ENCODE measurements around the gene USP7. TPM values are rescaled to one million over a fixed set of nuclear protein-coding genes. Genes with fewer than 3 reads are reported as not detected.

The USP7 gene
- total RNA-seq, 4 donors from 2014 or later, result 57.9 to 93.6 (median 85.5) TPM

- H3K4me3 ChIP-seq (replicated peaks in 1 of 3), result no peak overlapping the region
Observed at GRCh38 chr16:8905795-8906591, 57.7 kb downstream of the USP7 start.

GRCh38 chr16:8905168-8905762, 58.4 kb downstream of the USP7 start:
- H3K36me3 ChIP-seq, result peaks cover 67 to 82% of the 10 kb centered on the region in 2 donors
- TF ChIP-seq POLR2A (IDR thresholded peaks at IDR 0.05) (no peak), CTCF (IDR thresholded peaks at IDR 0.05) (no peak)
- no peak overlapping the region for H3K27ac ChIP-seq
- no peaks in the 10 kb centered on the region for H3K9me3 ChIP-seq
- no peak overlapping the region for H3K4me3 ChIP-seq (replicated peaks in 1 of 3)
- no peak for DNase-seq
- intact Hi-C loops (cut with DNase I), result no loop called here
- WGBS, 2 donors, result 80 to 86% methylated on average over 13 of the region's 13 CpGs
- H3K4me1 ChIP-seq, result no peaks in the 10 kb centered on the region
- H3K27me3 ChIP-seq, result no peaks in the 10 kb centered on the region

More at GRCh38 chr16:8905795-8906591, 57.7 kb downstream of the USP7 start:
- intact Hi-C loops (cut with DNase I), result no loop called here
- Histone ChIP-seq H3K36me3 (peaks cover 65 to 77% of the 10 kb centered on the region in 2 donors), H3K27ac (no peak overlapping the region), H3K27me3 (no peaks in the 10 kb centered on the region), H3K4me1 (no peaks in the 10 kb centered on the region), H3K9me3 (no peaks in the 10 kb centered on the region)
- WGBS, 2 donors, result 88 to 94% methylated on average over 14 of the region's 14 CpGs
- DNase-seq, result no peak
- TF ChIP-seq POLR2A (IDR thresholded peaks at IDR 0.05), result no peak
- no peak for TF ChIP-seq CTCF (IDR thresholded peaks at IDR 0.05)

GRCh38 chr16:8904018-8904430, 59.7 kb downstream of the USP7 start:
- intact Hi-C loops (cut with DNase I), result no loop called here
- H3K27me3 ChIP-seq, result no peaks in the 10 kb centered on the region
- no peak overlapping the region for H3K27ac ChIP-seq
- H3K4me3 ChIP-seq (replicated peaks in 1 of 3), result no peak overlapping the region
- H3K9me3 ChIP-seq, result no peaks in the 10 kb centered on the region
- DNase-seq, result no peak
- no peak for TF ChIP-seq POLR2A (IDR thresholded peaks at IDR 0.05)
- no peak for TF ChIP-seq CTCF (IDR thresholded peaks at IDR 0.05)
- H3K4me1 ChIP-seq, result no peaks in the 10 kb centered on the region
- peaks cover 73 to 95% of the 10 kb centered on the region in 2 donors for H3K36me3 ChIP-seq
- 85 to 94% methylated on average over 7 to 8 of the region's 8 CpGs for WGBS, 2 donors

- WGBS, 2 donors, result 94 to 95% methylated on average over 9 of the region's 9 CpGs
Observed at GRCh38 chr16:8903004-8903403, 60.7 kb downstream of the USP7 start.

More at GRCh38 chr16:8903004-8903403, 60.7 kb downstream of the USP7 start:
- intact Hi-C loops (cut with DNase I), result no loop called here
- H3K27me3 ChIP-seq, result no peaks in the 10 kb centered on the region
- H3K27ac ChIP-seq, result no peak overlapping the region
- no peaks in the 10 kb centered on the region for H3K4me1 ChIP-seq
- no peak for TF ChIP-seq CTCF (IDR thresholded peaks at IDR 0.05)
- no peak for TF ChIP-seq POLR2A (IDR thresholded peaks at IDR 0.05)
- no peak overlapping the region for H3K4me3 ChIP-seq (replicated peaks in 1 of 3)
- peaks cover 73 to 96% of the 10 kb centered on the region in 2 donors for H3K36me3 ChIP-seq
- DNase-seq, result no peak
- H3K9me3 ChIP-seq, result no peaks in the 10 kb centered on the region
